ENCODE results near the gene LRCOL1. TPM values are rescaled to one million over a fixed set of nuclear protein-coding genes. Genes with fewer than 3 reads are reported as not detected.

Gene LRCOL1
- total and polyA plus RNA-seq, 2 of the 13 experiments (the other 11 are each of a cell fraction or from before 2014, with no cell fraction given) = not detected

- TF ChIP-seq, protein P1, sequence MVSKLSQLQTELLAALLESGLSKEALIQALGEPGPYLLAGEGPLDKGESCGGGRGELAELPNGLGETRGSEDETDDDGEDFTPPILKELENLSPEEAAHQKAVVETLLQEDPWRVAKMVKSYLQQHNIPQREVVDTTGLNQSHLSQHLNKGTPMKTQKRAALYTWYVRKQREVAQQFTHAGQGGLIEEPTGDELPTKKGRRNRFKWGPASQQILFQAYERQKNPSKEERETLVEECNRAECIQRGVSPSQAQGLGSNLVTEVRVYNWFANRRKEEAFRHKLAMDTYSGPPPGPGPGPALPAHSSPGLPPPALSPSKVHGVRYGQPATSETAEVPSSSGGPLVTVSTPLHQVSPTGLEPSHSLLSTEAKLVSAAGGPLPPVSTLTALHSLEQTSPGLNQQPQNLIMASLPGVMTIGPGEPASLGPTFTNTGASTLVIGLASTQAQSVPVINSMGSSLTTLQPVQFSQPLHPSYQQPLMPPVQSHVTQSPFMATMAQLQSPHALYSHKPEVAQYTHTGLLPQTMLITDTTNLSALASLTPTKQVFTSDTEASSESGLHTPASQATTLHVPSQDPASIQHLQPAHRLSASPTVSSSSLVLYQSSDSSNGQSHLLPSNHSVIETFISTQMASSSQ (IDR thresholded peaks at IDR 0.05; ENCODE audit: low read depth) = no peak
- TF ChIP-seq, protein P1 (CRISPR knock-in tag; IDR thresholded peaks at IDR 0.05; ENCODE audit: borderline replicate concordance) = no peak
- no peak for TF ChIP-seq SRSF9 (IDR thresholded peaks at IDR 0.05; ENCODE audit: borderline replicate concordance, insufficient read depth, low read depth, low read length, poor library complexity, severe bottlenecking)
- TF ChIP-seq ZMAT3 (CRISPR knock-in tag; conservative IDR thresholded peaks at IDR 0.05) = no peak
- no peak for TF ChIP-seq ZNF703 (CRISPR knock-in tag; IDR thresholded peaks at IDR 0.05; ENCODE audit: borderline replicate concordance)
- no peak for TF ChIP-seq RNF219 (CRISPR knock-in tag; IDR thresholded peaks at IDR 0.05)
- no peak for TF ChIP-seq ZNF775 (CRISPR knock-in tag; IDR thresholded peaks at IDR 0.05; ENCODE audit: borderline replicate concordance)
- TF ChIP-seq GMEB1 (CRISPR knock-in tag; IDR thresholded peaks at IDR 0.05; ENCODE audit: borderline replicate concordance) = no peak
- no peak for TF ChIP-seq MAFF (IDR thresholded peaks at IDR 0.05; ENCODE audit: low read depth, low read length)
These were observed 26.6 kb downstream of the LRCOL1 start (continued) for GRCh38 chr12:132583736-132584135.

Data from HepG2 (cell line).